Neutrophil (primary cell): ENCODE measurements around the gene CRABP2.

Source experiments
- H3K27ac ChIP-seq: fragments of 200-600 bp; sonication (generic); 2 replicates; pipeline ENCODE4 v1.5.1; 2016; ENCODE audit warnings: mild to moderate bottlenecking, moderate library complexity
- H3K27me3 ChIP-seq: fragments of 200-600 bp; sonication (generic); 2 replicates; pipeline ENCODE4 v1.6.0; 2016; ENCODE audit warnings: mild to moderate bottlenecking
- H3K36me3 ChIP-seq: fragments of 200-600 bp; sonication (generic); 2 replicates; pipeline ENCODE4 v1.5.1; 2017
- H3K4me1 ChIP-seq, 2 experiments: fragments of 200-600 bp in 1 of 2; sonication (generic) in 1 of 2; 1 replicate in 1 of 2; 2 replicates in 1 of 2; pipeline versions ENCODE4 v1.5.1 to v1.6.1; 2013 to 2016; ENCODE audit warnings: low read depth in 1 of 2, low read length in 1 of 2, mild to moderate bottlenecking in 1 of 2, moderate library complexity in 1 of 2; ENCODE audit not compliant: control insufficient read depth in 1 of 2, insufficient read depth in 1 of 2
- H3K4me3 ChIP-seq, 2 experiments: fragments of 200-600 bp in 1 of 2; sonication (generic) in 1 of 2; 1 replicate in 1 of 2; 2 replicates in 1 of 2; pipeline ENCODE4 v1.5.1; 2013 to 2016; ENCODE audit warnings: low read depth in 1 of 2, low read length in 1 of 2, mild to moderate bottlenecking in 1 of 2, moderate library complexity in 1 of 2
- H3K9me3 ChIP-seq: fragments of 200-600 bp; sonication (generic); 2 replicates; pipeline ENCODE4 v1.5.1; 2016
- CTCF ChIP-seq: fragments of 200-600 bp; sonication (generic); IDR thresholded peaks from 2 replicates; pipeline ENCODE4 v1.5.1; 2016; ENCODE audit warnings: antibody characterized with exemption

The CRABP2 gene

DNA sequence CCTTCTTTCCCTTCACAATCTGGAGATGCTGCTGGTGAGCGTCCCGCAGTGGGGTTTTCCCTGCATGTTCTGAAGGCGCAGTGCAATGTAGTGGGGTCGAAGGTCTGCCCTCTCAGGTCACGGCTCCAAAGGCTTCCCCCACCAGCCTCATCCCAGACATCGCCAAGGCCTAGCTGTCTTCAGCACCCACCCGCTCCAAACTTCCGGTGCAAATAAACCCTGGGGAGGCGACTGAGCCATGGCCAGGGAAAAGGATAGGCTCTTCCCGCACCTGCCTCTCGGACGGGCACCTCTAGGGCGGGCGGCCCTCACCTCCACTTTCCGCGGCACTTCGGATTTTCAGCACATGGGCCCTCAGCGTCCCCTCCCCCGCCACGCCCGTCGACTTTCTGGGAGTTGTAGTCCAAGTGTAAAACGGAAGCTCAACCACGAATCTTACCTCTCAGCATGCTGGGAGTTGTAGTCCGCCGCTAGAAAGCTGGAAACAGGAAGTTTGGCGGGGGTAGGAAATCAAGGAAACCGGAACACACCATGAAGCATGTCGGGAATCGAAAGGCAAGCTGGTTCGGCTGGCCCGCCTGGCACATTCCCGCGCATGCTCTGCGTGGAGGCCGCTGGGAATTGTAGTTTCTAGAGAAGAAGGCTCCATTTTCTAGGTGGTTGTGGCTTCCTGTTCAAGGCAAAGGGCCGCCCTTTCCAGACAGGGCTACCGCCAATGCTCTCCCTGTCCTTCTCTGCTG, 35.5 kb upstream of the CRABP2 start, which contains the start of gene MRPL24:
TSS of gene MRPL24 (minus strand) at position 348 of the 740 bp plus-strand sequence. CDS start 2,384 bp downstream, outside the sequence.
- no peaks in the 10 kb centered on the region for H3K9me3 ChIP-seq
- peak within 1 kb of the TSS; percentile 90 for H3K27ac ChIP-seq
- H3K4me3 ChIP-seq = peak within 1 kb of the TSS; percentile 77 to 82
- peaks cover 41% of the 10 kb centered on the region for H3K36me3 ChIP-seq
- peak; percentile 28 for TF ChIP-seq CTCF
- H3K4me1 ChIP-seq = peaks cover 33 to 39% of the 10 kb centered on the region in 2 experiments
- H3K27me3 ChIP-seq = no peaks in the 10 kb centered on the region

DNA sequence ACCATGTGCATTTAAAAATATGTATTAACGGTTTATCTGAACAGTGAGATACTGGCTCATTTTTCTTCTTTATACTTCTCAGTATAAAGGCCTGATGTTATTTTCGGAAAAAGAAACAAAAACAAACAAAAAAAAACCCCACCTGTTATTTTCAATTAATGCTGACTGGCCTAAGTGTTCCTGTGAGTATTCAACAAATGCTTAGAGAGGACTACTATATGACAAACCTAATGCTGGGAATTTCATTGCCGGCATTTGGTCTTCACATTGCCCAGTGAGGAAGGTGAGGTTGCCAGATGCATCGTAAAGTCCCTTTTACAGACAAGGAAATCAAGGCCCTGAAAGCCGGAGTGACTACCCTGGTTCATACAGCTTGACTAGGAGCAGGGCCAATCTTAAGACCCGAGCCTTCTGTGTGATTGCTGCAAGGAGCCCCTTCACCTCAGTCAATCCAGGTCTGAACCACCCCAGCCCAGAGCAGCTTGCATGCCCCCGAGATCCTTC, 34.9 kb upstream of the CRABP2 start:
- H3K4me1 ChIP-seq = peaks cover 27 to 33% of the 10 kb centered on the region in 2 experiments
- H3K36me3 ChIP-seq = peaks cover 44% of the 10 kb centered on the region
- H3K27me3 ChIP-seq = no peaks in the 10 kb centered on the region
- H3K4me3 ChIP-seq = peak overlapping the region; percentile 77 to 82
- H3K27ac ChIP-seq = peak overlapping the region; percentile 90
- no peak for TF ChIP-seq CTCF
- H3K9me3 ChIP-seq = no peaks in the 10 kb centered on the region

GRCh38 chr1:156738916-156739315, 33.5 kb upstream of the CRABP2 start:
- Histone ChIP-seq H3K27ac (no peak overlapping the region), H3K4me3 (no peak overlapping the region), H3K9me3 (no peaks in the 10 kb centered on the region), H3K36me3 (peaks cover 42% of the 10 kb centered on the region), H3K27me3 (no peaks in the 10 kb centered on the region), H3K4me1 (peaks cover 16 to 25% of the 10 kb centered on the region in 2 experiments)
- TF ChIP-seq CTCF = no peak

GRCh38 chr1:156738407-156738806, 33.0 kb upstream of the CRABP2 start:
- Histone ChIP-seq H3K27me3 (no peaks in the 10 kb centered on the region), H3K36me3 (peaks cover 42% of the 10 kb centered on the region), H3K9me3 (no peaks in the 10 kb centered on the region), H3K27ac (no peak overlapping the region), H3K4me1 (peaks cover 16 to 20% of the 10 kb centered on the region in 2 experiments), H3K4me3 (no peak overlapping the region)
- TF ChIP-seq CTCF = no peak

DNA sequence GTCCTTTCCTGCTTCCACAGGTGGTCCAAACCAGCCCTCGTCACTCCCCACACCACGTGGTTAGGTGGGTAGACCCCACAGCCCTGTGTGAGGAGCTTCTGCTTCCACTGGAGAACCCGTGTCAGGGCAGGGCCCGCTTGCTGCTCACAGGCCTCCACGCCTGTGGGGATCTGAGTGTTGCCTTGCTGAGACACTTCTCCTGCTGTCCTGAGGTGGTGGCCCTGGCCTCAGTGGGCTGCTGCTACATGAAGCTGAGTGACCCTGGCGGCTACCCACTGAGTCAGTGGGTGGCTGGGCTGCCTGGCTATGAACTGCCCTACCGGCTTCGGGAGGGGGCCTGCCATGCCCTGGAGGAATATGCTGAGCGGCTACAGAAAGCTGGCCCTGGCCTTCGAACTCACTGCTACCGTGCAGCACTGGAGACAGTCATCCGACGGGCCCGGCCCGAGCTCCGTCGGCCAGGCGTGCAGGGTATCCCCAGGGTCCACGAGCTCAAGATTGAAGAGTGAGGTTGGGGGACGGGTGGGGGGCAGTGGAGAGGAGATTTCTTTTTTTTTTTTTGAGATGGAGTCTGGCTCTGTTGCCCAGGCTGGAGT, 28.7 kb upstream of the CRABP2 start:
- no peak for TF ChIP-seq CTCF
- peaks cover 52% of the 10 kb centered on the region for H3K36me3 ChIP-seq

More for the DNA sequence above, 28.7 kb upstream of the CRABP2 start:
- Histone ChIP-seq H3K27me3 (no peaks in the 10 kb centered on the region), H3K4me1 (peaks cover 4 to 6% of the 10 kb centered on the region in 2 experiments), H3K4me3 (no peak overlapping the region), H3K27ac (no peak overlapping the region), H3K9me3 (no peaks in the 10 kb centered on the region)
